ENCODE measurements around the gene ZNF580. TPM values are rescaled to one million over a fixed set of nuclear protein-coding genes. Genes with fewer than 3 reads are reported as not detected.

Gene ZNF580
- total and polyA plus RNA-seq, 2 experiments from 2014 or later = 10.1 to 53.8 TPM

DNA sequence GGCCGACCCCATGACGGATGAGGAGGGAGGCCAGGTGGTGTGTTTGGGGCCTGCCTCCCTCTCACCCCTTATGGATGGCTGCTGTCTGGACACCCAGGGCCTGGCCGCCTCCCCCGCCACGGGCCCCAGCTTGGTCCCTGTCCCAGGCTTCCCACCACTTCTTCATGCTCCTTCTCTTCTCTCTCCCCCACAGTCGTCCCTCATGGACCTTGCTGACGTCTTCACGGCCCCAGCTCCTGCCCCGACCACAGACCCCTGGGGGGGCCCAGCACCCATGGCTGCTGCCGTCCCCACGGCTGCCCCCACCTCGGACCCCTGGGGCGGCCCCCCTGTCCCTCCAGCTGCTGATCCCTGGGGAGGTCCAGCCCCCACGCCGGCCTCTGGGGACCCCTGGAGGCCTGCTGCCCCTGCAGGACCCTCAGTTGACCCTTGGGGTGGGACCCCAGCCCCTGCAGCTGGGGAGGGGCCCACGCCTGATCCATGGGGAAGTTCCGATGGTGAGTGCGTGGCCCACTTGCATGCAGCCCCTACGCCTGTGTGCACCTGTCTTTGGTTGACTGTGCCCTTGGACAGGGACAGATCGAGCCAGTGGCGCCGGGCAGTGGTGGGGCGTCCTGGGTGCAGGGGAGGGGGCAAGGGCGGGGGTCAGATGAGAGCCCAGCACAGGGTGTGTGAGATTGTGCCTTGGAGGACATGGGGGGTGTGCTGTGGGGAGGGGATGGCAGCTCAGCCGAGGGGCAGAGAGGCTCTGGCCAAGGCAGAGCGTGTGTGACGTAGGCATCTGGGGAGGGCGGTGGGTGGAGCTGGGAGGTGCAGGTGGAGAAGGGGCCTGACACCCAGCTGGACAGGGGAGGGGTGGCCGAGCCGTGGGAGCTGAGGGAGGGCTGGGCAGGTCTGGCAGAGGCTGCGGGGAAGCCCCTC, 51.0 kb downstream of the ZNF580 start:
- no peak for DNase-seq (ENCODE audit: low spot score)
- TF ChIP-seq, protein P1, sequence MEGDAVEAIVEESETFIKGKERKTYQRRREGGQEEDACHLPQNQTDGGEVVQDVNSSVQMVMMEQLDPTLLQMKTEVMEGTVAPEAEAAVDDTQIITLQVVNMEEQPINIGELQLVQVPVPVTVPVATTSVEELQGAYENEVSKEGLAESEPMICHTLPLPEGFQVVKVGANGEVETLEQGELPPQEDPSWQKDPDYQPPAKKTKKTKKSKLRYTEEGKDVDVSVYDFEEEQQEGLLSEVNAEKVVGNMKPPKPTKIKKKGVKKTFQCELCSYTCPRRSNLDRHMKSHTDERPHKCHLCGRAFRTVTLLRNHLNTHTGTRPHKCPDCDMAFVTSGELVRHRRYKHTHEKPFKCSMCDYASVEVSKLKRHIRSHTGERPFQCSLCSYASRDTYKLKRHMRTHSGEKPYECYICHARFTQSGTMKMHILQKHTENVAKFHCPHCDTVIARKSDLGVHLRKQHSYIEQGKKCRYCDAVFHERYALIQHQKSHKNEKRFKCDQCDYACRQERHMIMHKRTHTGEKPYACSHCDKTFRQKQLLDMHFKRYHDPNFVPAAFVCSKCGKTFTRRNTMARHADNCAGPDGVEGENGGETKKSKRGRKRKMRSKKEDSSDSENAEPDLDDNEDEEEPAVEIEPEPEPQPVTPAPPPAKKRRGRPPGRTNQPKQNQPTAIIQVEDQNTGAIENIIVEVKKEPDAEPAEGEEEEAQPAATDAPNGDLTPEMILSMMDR (IDR thresholded peaks at IDR 0.05; ENCODE audit: poor library complexity) = no peak
- TF ChIP-seq EZH2phosphoT487 (IDR thresholded peaks at IDR 0.05; ENCODE audit: low read depth, severe bottlenecking, unreplicated experiment) (no peak), EZH2 (IDR thresholded peaks at IDR 0.05; ENCODE audit: borderline replicate concordance) (no peak)
- Histone ChIP-seq H3K9me3 (ENCODE audit: low read depth) (no peaks in the 10 kb centered on the region), H3K27ac (no peak overlapping the region), H3K4me3 (no peak overlapping the region), H3K4me2 (no peak overlapping the region), H3K9me2 (replicated peaks; ENCODE audit: insufficient read depth) (no peaks in the 10 kb centered on the region), H3K36me3 (replicated peaks; ENCODE audit: insufficient read depth, low read depth) (no peaks in the 10 kb centered on the region), H3K4me1 (ENCODE audit: insufficient read depth) (peaks cover 3% of the 10 kb centered on the region), H2AFZ (no peak overlapping the region), H4K20me1 (ENCODE audit: insufficient read depth, poor library complexity, severe bottlenecking) (peaks cover 6% of the 10 kb centered on the region), H3K27me3 (no peaks in the 10 kb centered on the region), H3K79me2 (peaks cover 14% of the 10 kb centered on the region)
- WGBS (ENCODE audit: low lambda C conversion rate, missing lambda C conversion rate) = 98% methylated on average over 13 of the region's 31 CpGs

DNA sequence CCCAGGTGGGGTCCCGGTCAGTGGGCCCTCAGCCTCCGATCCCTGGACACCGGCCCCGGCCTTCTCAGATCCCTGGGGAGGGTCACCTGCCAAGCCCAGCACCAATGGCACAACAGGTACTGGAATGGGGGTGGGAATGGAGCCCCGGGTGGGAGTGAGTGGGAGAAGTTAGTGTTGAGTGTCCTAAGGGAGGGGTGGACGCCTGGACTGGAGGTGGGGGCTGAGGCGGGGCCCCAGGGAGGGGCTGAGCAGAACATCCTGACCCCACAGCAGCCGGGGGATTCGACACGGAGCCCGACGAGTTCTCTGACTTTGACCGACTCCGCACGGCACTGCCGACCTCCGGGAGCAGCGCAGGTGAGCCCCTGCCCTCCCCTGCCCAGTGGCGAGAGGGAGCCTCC, 51.9 kb downstream of the ZNF580 start:
- Histone ChIP-seq H3K36me3 (replicated peaks; ENCODE audit: insufficient read depth, low read depth) (no peaks in the 10 kb centered on the region), H4K20me1 (ENCODE audit: insufficient read depth, poor library complexity, severe bottlenecking) (peaks cover 5% of the 10 kb centered on the region), H3K9me3 (ENCODE audit: low read depth) (no peaks in the 10 kb centered on the region), H3K27me3 (no peaks in the 10 kb centered on the region), H3K4me2 (no peak overlapping the region), H3K9me2 (replicated peaks; ENCODE audit: insufficient read depth) (no peaks in the 10 kb centered on the region), H3K79me2 (peaks cover 6% of the 10 kb centered on the region), H3K4me3 (no peak overlapping the region), H3K4me1 (ENCODE audit: insufficient read depth) (peaks cover 3% of the 10 kb centered on the region), H2AFZ (no peak overlapping the region), H3K27ac (no peak overlapping the region)
- WGBS (ENCODE audit: low lambda C conversion rate, missing lambda C conversion rate) = 100% methylated on average over 9 of the region's 19 CpGs
- TF ChIP-seq EZH2phosphoT487 (IDR thresholded peaks at IDR 0.05; ENCODE audit: low read depth, severe bottlenecking, unreplicated experiment) = no peak
- TF ChIP-seq, protein P1 (IDR thresholded peaks at IDR 0.05; ENCODE audit: poor library complexity) = no peak
- no peak for TF ChIP-seq EZH2 (IDR thresholded peaks at IDR 0.05; ENCODE audit: borderline replicate concordance)
- no peak for DNase-seq (ENCODE audit: low spot score)

Other genes starting within 250 kb of the ZNF580 start
- 18.5 and 20.4 TPM in 2 replicates for gene UBE2S, start 233.2 kb upstream of the ZNF580 start, total RNA-seq
- 105 and 116 TPM in 2 replicates for gene UBE2S, start 233.2 kb upstream of the ZNF580 start, polyA plus RNA-seq
- gene SHISA7, start 197.7 kb upstream of the ZNF580 start, total RNA-seq = not detected in 2 replicates
- gene SHISA7, start 197.7 kb upstream of the ZNF580 start, polyA plus RNA-seq = not detected in 2 replicates
- 79.3 and 90.4 TPM in 2 replicates for gene ISOC2, start 179.4 kb upstream of the ZNF580 start, total RNA-seq
- 64.2 and 72.2 TPM in 2 replicates for gene ISOC2, start 179.4 kb upstream of the ZNF580 start, polyA plus RNA-seq
- gene C19orf85, start 176.3 kb upstream of the ZNF580 start, total RNA-seq = not detected in 2 replicates
- not detected in 2 replicates for gene C19orf85, start 176.3 kb upstream of the ZNF580 start, polyA plus RNA-seq
- 2.2 and 4.7 TPM in 2 replicates for gene ZNF628, start 164.4 kb upstream of the ZNF580 start, total RNA-seq
- 1.0 and 1.2 TPM in 2 replicates for gene ZNF628, start 164.4 kb upstream of the ZNF580 start, polyA plus RNA-seq
- gene NAT14, start 155.8 kb upstream of the ZNF580 start, total RNA-seq = 14.0 and 22.3 TPM in 2 replicates
- 40.3 and 43.6 TPM in 2 replicates for gene NAT14, start 155.8 kb upstream of the ZNF580 start, polyA plus RNA-seq
- 0.04 and 0.80 TPM in 2 replicates for gene SSC5D, start 152.6 kb upstream of the ZNF580 start, total RNA-seq
- gene SSC5D, start 152.6 kb upstream of the ZNF580 start, polyA plus RNA-seq = 3.2 and 5.1 TPM in 2 replicates
- gene SBK2, start 103.9 kb upstream of the ZNF580 start, total RNA-seq = 0.28 and 0.30 TPM in 2 replicates
- 0.33 and 0.51 TPM in 2 replicates for gene SBK2, start 103.9 kb upstream of the ZNF580 start, polyA plus RNA-seq
- gene SBK3, start 95.5 kb upstream of the ZNF580 start, total RNA-seq = 0.57 TPM in 1 of 2 replicates, not detected in the other
- gene SBK3, start 95.5 kb upstream of the ZNF580 start, polyA plus RNA-seq = 0.92 TPM in 1 of 2 replicates, not detected in the other
- 4.1 and 5.1 TPM in 2 replicates for gene ZNF579, start 60.2 kb upstream of the ZNF580 start, total RNA-seq
- 14.8 and 21.7 TPM in 2 replicates for gene ZNF579, start 60.2 kb upstream of the ZNF580 start, polyA plus RNA-seq
- 3.8 and 5.6 TPM in 2 replicates for gene FIZ1, start 41.5 kb upstream of the ZNF580 start, total RNA-seq
- gene FIZ1, start 41.5 kb upstream of the ZNF580 start, polyA plus RNA-seq = 14.0 and 16.4 TPM in 2 replicates
- gene ZNF524, start 40.7 kb upstream of the ZNF580 start, total RNA-seq = 8.4 and 12.4 TPM in 2 replicates
- gene ZNF524, start 40.7 kb upstream of the ZNF580 start, polyA plus RNA-seq = 18.5 and 19.5 TPM in 2 replicates
- 3.0 and 3.1 TPM in 2 replicates for gene ZNF865, start 35.4 kb upstream of the ZNF580 start, total RNA-seq
- 1.7 and 2.2 TPM in 2 replicates for gene ZNF865, start 35.4 kb upstream of the ZNF580 start, polyA plus RNA-seq
- gene ZNF784, start 16.4 kb upstream of the ZNF580 start, total RNA-seq = 6.7 and 7.2 TPM in 2 replicates
- 5.5 and 10.0 TPM in 2 replicates for gene ZNF784, start 16.4 kb upstream of the ZNF580 start, polyA plus RNA-seq
- gene ZNF581, start 2.6 kb downstream of the ZNF580 start, total RNA-seq = 12.2 and 17.3 TPM in 2 replicates
- 14.2 and 22.5 TPM in 2 replicates for gene ZNF581, start 2.6 kb downstream of the ZNF580 start, polyA plus RNA-seq
- gene CCDC106, start 7.2 kb downstream of the ZNF580 start, total RNA-seq = 13.0 and 18.3 TPM in 2 replicates
- 30.5 and 31.7 TPM in 2 replicates for gene CCDC106, start 7.2 kb downstream of the ZNF580 start, polyA plus RNA-seq
- gene U2AF2, start 14.0 kb downstream of the ZNF580 start, total RNA-seq = 94.6 and 99.6 TPM in 2 replicates
- gene U2AF2, start 14.0 kb downstream of the ZNF580 start, polyA plus RNA-seq = 16.1 and 18.0 TPM in 2 replicates
- 40.2 and 74.8 TPM in 2 replicates for gene EPN1, start 34.2 kb downstream of the ZNF580 start, total RNA-seq
- gene EPN1, start 34.2 kb downstream of the ZNF580 start, polyA plus RNA-seq = 154 and 165 TPM in 2 replicates
- not detected in 2 replicates for gene NLRP9, start 97.4 kb downstream of the ZNF580 start, total RNA-seq
- not detected in 2 replicates for gene NLRP9, start 97.4 kb downstream of the ZNF580 start, polyA plus RNA-seq
- gene RFPL4A, start 118.1 kb downstream of the ZNF580 start, total RNA-seq = not detected in 2 replicates
- gene RFPL4A, start 118.1 kb downstream of the ZNF580 start, polyA plus RNA-seq = not detected in 2 replicates
- gene RFPL4AL1, start 128.1 kb downstream of the ZNF580 start, total RNA-seq = not detected in 2 replicates
- gene RFPL4AL1, start 128.1 kb downstream of the ZNF580 start, polyA plus RNA-seq = not detected in 2 replicates
- gene NLRP11, start 191.0 kb downstream of the ZNF580 start, total RNA-seq = not detected in 2 replicates
- gene NLRP11, start 191.0 kb downstream of the ZNF580 start, polyA plus RNA-seq = not detected in 2 replicates
- not detected in 2 replicates for gene NLRP4, start 195.5 kb downstream of the ZNF580 start, total RNA-seq
- gene NLRP4, start 195.5 kb downstream of the ZNF580 start, polyA plus RNA-seq = not detected in 2 replicates